Activated T-helper 1 cell treated with Interleukin-2 at 50 U/mL for 16 hours (primary cell): ENCODE measurements around the gene EWSR1.

ENCODE experiments used
- DNase-seq: peaks from one replicate; pipeline ENCODE4 v3.0.0-alpha.2; 2020; ENCODE audit warnings: low read depth

Gene EWSR1

DNA sequence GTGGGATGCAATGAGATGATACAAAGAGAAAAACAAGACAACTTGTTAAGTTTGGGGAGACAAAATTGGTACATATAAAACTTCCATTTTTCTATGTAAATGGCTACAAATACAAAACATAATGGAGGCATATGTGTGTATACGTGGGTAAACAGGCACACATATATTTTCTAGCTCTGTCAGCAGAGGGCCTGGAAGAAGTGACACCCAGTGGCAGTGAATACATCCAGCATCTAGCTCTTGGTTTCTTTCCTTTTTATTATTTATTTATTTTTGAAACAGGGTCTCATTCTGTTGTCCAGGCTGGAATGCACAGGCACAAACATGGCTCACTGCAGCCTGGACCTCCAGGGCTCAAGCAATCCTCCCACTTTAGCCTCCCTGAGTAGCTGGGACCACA, 52.5 kb downstream of the EWSR1 start:
- DNase-seq = no peak

DNA sequence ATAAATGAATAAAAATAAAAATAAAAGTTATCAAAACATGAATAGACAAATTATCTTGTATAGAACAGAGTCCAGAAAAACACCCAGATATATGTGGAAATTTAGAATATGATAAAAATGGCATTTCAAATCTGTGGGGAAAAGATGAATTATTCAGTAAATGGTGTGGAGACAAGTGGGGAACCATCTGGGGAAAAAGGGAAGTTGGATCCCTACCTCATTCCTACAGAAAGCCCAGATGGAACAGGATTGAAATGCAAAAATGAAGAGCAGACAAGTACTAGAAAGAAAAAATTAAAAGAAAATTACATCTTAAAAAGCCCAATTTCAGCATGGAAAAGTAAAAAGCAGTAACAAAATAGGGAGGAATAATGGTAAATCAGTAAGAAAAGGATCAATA, 55.6 kb downstream of the EWSR1 start:
- no peak for DNase-seq

DNA sequence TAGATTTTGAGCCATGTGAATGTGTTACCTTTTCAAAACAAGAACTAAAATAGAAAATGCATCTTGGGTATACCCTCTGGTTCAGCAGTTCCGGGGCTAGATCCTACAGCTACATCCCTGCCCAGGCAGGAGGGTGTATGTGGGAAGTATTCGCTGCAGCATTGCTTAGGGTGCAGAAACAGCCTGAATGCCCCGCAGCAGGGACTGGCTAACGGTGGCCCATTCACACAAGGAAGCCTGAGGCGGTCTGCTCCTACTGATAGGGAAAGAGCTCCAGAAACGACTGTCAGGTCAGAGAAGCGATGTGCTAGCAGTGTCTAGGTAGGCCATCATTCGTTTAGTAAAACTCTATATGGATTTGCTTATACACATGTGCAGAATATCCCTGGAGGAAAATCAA, 57.3 kb downstream of the EWSR1 start:
- DNase-seq = no peak

DNA sequence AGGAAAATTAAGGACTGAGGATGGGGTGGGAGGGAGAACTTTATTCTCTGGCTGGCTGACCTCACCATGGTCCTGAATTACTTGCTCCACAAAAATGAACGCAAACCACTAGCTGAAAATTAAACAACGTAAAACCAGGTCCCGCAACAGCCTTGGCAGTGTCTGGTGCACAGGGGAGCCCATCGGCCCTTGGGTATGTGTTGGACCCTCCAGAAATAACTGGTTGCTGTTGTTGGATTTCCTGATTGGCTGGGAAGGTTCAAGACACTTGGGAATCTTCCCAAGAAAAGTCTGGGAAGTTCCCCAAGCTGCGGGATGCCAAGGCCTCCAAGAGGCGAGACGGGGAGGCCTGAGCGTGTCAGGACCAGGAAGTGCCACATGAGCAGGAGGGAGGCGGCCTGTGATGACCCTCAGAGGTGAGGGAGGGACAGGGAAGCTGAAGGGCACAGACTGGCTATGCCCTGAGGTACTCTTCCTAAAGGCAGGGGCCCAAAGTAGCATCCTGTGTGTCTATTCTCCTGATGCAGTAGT, 57.8 kb downstream of the EWSR1 start:
- DNase-seq = no peak

DNA sequence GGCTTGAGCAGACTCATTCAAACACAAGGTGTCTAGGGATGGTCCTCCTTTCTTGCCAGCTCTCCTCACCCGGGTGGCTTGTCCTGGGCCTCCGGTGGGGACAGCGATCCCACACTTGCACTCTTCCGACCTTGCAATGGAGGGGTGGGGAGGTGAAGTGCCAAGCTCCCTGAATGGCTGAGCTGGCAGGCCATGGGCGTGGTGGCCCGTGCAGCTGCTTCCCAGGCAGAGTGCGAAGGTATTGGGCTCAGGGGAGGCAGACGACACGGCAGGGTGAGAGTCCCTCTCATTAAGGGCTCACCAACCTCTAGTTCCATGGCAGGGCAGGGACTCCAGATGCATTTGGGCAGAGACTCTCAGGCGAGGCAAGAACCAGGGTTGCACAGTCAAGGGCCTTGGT, 58.4 kb downstream of the EWSR1 start:
- DNase-seq = no peak

DNA sequence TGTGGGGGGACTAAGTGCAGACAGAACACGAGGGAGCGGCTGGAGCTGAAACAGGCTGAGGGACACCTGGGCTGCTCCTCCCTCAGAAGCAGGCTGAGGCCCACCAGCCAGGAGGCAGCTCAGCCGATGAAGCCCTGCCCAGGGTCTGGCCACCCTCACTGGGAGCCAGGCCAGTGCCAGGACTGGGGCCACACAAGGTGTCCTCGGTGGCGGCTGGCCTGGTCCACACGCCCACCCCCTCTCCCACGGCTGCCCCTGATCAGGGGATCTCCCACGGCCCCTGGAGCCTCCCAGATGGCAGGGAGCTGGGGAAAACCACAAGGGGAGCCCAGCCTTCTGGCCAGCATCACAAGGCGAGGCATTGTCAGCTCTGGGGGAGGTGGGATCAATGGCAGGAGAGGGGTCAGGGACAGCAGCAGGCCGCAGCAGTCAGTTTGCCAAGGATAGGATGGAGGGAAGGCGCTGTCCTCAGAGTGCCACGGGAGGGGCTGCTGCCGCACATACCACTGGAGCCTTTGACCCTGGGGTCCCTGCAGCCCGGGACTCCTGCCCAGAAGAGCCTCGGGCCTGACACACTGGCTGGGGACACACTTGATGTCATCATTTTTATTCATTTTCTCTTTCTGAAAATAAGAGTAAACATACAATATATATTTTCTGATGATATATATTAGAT, 59.2 kb downstream of the EWSR1 start:
- no peak for DNase-seq

DNA sequence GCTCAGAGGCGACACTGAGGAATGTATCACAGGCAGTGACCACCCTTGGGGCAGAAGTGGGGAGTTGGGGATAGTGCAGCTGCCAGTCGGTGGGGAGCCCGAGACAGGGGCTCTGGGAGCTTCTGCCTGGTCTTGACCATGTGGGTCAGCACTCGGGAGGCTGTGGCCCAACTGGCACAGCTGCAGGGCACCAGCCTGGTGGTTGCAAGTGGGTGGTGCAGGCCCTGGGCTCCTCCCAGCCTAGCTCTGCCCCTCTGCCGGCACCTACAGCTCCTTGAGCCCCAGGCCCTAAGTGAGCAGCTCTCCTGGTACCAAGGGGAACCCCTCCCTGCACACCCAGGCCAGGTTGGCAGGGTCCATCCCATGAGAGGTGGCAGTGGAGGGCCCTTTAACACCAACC, 60.0 kb downstream of the EWSR1 start:
- DNase-seq = no peak

DNA sequence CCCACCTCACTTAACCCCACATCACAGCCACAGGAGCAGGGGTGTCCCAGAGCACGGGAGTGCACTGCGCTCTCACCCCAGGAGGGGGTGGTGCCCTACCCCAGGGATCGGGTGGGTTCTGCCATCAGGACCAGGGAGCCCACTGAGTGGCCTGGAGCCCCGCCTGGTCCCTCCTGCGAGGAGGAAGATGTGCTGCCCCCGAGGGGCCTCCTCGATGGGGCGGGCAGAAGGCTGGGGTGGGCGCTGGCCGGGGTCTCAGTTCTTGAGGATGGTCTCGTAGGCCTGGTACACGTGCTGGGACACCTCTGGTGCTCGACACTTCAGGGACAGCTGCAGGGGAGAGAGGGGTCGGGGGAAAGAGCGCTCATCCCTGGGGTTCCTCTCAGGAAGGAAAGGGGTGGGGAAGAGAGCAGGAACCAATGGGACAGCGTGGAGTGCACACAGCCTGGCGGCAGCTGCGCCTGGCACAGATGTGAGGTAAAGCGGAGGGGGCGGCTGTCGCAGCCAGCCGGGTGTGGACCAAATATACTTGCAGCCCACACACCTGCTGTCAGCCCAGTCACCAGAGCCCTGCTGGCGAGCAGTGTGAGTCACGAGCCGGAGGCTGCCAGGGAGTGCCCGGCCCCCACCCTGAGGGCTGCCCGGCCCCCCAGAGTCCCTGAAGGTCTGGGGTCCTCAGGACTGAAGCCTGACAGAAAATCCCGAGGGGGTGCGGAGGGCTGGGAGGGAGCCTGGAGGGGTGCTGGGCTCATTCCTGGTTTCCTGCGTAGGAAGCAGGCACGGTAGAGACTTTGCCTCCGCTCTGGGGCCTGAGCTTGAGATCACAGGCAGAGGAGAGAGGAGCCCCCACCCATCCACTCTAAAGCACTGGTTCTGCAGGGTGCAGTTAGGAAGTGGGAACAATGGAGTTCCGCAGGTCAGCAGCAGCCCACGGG, 60.8 kb downstream of the EWSR1 start:
- DNase-seq = no peak

DNA sequence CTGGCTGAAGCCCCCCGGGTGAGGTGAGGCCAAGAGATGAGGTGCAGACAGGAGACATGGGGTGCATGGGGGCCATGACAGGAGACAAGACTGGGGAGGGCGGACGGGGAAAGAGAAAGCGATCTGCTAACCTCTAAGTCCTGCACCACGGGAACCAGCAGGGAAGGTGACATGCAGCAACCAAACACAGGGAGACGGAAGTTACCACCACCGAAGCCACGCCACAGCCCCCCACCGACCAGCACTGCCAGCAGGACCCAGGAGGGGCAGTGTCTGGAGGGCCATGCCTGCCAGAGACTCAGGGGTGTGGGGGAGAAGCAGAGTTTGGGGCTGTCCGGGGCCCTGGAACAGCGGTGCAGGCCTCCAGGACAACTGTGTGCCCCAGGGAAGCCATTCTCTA, 61.5 kb downstream of the EWSR1 start:
- no peak for DNase-seq

DNA sequence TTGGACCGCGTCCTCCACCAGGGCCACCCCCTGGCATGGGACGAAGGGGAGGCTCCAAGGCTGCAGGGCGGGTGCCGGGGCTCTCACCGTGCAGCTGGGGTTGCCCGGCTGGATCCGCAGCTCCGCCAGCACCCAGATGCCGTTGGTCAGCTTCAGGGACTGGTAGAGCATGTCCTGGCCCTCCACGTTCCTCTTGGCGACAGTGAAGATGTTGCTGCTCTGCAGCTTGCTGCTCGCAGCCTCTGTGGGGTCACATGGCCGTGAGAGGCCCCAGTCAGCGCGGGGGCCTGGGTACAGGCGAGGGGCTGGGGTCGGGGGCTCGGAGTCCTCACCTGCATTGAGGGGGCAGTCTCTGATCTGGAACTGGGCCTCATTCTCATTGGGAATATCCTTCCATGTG, 62.2 kb downstream of the EWSR1 start:
- no peak for DNase-seq

DNA sequence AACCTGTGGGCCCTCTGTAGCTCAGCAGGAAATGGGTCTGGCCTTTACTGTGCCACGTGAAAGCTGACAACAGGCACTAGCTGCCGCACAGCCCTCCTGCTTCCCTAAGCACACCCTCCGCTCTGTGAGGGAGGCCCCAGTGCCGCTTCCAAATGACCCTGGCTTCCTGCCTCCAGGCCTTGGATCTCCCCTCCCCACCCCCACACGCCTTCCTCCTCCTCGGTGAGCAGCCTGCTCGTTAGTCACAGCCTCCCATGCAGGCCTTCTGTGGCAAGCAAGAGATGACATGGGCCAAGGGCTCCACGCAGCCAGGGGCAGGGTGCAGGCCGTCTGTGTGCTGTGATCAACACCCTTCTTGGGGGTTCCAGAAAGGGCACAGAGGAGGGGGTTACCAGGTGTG, 62.7 kb downstream of the EWSR1 start:
- DNase-seq = no peak

DNA sequence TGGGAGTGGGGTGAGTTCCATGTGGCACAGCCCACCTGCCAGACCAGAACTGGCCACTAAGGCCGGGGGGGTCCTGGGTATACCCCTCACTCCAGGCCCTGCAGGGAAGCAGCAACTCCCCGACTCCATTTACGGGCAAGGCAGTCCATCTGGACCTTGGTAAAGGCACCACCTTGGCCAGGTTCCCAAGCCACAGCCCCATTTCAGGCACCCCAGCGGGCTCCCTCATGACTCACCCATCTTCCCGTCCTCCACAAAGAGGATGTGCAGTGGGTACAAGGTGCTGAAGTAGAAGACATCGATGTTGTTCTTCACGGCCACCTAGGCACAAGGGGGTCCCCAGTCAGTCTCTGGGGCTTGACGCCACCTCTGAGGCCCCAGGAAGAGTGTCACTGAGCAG, 63.1 kb downstream of the EWSR1 start:
- no peak for DNase-seq

DNA sequence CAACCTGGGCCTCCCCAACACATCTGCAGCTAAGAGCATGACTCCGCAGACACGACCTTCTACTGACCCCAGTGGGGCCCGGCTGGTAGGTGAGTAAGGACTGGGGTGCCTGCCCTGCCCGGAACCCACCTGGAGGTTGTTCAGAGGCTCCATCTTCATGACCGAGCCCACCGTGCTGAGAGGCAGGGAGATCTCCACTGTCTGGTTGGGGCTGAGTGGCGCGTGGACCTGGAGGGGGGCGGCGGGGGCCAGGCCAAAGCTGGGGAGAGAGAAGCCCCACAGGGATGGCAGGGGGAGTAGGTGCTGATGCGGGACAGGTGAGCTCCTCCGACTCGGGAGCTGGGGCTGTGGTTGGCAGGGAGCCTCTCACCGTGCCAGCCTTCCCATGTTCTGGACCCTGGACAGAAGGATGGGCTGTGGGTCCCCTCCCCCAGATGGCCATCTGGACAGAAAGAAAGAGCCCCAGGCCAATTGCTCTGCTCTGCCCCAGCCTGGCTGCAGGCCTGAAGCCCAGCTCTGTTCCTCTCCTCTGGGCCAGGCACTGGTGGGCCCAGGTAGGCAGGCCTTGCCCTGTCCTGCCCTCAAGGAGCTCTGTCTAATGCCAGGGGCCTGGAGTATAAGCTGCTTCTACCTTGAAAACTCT, 63.7 kb downstream of the EWSR1 start:
- no peak for DNase-seq

DNA sequence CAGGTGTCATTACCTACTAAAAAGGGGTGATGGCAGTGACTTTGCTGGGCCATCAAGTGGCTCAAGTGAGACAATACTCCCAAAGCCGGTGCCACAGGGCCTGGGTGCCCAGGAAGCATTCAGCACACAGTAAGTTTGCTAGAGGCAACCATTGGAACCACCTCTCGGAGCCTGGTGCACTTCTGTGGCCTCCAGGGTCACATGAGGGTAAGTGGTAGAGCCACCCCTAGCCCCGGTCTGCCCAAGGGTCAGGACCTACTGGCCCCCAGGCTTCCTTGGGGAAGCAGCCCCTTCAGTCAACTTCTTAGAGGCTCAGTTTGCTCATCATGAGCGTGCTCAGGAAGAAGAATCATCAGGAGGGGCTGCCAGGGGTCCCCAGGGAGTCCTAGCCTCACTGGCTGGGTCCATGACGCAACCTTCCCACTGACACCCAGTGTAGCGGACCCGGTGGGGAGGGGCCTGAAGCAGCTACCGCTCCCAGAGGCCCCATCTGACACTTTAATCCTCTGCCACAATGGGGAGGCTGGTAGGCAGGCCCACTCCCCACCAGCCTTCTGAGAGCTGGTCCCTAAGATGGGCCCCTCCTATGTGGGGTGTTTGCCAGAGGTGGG, 64.9 kb downstream of the EWSR1 start:
- no peak for DNase-seq

DNA sequence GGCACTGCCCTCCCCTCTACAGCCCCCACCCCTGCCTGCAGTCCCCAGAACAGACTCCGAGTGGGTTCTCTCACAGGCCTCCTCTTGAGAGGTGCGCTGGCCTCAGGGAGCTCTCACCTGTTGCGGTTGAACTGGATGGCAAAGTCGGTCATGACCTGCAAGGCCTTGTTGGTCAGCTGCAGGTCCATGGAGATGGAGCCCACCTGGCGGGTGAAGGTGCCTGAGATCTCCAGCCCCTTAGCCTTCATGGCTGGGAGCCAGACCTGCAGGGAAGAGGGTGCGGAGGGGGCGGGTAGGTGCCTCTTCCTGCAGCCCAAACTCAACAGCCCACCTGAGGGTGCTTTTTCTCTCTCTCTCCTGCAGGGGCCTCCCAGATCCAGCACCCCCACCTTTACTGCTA, 66.1 kb downstream of the EWSR1 start:
- DNase-seq = no peak

DNA sequence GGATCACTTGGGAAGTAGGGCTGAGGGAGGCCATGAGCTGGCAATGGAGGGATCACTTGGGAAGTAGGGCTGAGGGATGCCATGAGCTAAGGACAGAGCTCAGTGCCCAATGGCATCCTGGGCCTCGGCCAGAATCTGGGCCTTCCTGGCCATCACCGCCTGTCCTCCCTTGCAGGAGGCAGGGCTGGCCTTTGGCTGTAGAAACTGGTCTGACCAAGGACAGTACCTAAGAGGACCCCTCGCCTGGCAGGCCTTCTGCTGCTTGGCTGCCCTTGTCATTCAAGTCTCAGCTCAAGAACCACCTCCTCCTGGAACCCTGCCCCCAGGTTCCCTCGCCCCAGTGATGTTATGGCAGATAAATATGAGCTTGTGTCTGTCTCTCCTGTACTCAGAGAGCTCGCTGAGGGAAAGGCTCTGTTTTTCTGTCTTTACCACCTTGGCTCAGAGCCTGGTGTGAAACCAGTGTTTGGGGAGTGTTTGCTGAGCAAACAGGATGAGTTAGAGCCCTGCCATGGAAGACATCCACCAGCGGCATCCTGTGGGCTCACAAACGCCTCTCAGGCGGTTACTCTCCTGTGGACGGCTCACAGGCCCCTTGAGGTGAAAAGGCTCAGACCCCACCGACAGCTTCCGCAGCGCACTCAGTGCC, 66.8 kb downstream of the EWSR1 start:
- DNase-seq = no peak

DNA sequence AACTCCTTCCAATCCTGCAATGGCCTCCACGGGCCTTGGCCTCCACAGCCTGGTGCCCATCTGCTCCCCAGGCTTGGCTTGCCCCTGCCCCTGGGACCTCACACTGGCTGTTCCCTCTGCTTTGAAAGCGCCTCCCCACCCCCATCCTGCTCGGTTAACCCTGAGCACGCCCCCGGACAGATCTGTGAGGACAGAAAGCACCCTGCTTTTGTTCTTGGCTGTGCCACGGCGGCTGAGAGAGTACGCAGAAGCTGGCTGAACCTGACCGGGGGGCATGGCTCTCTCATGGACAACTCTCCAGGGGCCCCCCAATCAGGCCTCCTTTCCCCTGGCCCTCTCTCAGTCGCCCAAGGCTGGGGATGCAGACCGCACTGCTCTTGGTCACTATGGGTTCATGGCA, 67.6 kb downstream of the EWSR1 start:
- no peak for DNase-seq

DNA sequence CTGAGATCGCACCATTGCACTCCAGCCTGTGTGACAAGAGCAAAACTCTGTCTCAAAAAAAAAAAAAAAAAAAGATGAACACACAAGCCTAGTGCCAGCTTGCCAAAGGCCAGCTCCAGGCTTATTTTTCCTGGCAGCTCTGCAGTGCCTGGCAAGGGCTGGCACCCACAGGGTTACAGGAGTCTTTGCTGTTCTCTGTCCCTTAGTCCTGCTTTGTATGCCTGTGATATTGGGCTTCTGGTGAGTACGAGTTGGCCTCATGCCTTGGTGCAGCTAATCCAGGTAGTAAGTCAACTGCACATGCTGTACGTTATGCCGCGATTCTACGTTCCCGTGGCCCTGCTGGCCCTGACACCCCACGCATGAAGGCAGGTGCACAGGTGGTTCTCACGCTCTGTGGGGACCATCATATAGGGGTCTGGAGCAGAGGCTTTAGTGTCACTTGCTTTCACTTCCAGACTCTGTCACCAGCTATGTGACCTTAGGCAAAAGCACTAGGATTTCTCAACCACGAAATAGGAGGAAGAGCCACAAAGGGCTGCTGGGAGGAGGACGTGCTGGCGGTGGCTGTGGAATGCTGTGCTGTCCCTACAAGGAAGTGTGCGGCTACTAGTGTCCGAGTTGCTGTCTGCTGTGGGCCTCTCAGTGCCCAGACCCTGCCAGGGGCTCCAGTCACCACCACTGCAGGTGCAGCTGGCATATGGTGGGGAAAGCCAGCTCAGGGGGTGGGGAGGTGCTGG, 68.9 kb downstream of the EWSR1 start:
- DNase-seq = no peak

DNA sequence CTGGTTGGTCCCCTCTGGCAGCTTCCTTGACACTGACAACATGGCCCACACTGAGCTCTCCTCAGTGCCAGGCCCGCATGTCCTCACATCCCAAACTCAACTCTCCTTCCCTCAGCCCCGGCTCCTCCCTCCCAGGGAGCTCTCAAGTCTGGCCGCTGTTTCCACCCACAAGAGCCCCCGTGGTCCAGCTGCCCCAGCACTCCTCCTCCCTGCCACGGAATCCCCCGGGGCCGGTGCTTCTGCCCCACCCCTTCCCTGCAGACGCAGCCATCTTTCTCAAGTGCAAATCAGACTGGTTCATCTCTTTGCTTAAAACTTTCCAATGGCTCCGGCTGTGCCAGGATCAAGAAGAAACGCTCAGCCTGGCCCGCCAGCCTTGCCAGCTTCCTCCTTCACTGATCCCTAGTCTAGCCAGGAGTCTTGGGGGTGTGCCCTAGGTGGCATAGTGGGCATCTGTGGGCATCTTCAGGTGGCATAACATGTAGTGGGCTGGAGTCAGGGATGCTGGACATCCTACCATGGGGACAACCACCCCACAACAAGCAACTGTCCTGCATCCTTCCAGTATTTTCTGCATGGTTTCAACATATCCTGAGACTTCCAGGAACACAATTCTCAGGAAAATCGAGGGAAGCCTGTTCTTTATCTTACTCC, 69.7 kb downstream of the EWSR1 start:
- no peak for DNase-seq

DNA sequence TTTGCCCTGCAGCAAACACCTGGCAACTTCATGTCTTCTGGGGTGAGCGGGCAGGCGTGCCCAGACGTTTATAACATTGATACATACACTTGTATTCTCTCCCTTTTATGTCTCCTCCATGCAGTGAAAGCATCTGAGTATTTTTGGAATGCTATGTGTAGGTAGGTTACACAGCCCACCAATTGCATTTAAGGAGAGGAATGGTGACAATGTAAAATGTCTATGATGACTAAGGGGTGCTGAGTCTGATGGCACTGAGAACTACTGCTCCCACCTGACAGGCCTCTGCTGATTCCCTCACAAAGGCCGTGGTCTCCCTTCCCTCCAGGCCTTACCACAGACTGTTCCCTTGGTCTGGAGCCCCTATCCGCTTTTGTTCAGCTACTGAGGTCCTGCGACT, 70.3 kb downstream of the EWSR1 start:
- no peak for DNase-seq
